SK-N-MC (cell line): ENCODE results near the gene GJA1.
"Not testable (repeated sequence)": the region's sequence is repeated elsewhere in the genome, so short reads cannot be mapped to it uniquely, and the experiment has no call there.

Experiments
- DNase-seq: peaks from one replicate; pipeline ENCODE4 v3.0.0-alpha.2; 2011; ENCODE audit warnings: low read depth, low spot score
- H3K27ac ChIP-seq: fragments of 200-600 bp; sonication (generic); 2 replicates; pipeline ENCODE4 v1.5.1; 2016; ENCODE audit warnings: mixed run types
- H3K36me3 ChIP-seq: fragments of 200-600 bp; sonication (generic); 2 replicates; pipeline ENCODE4 v1.6.1; 2017; ENCODE audit warnings: antibody characterized with exemption, low read length, mixed read lengths; ENCODE audit not compliant: insufficient read depth
- H3K4me3 ChIP-seq: fragments of 200-600 bp; sonication (generic); 2 replicates; pipeline ENCODE4 v1.5.1; 2016
- H3K9ac ChIP-seq: fragments of 200-600 bp; sonication (generic); 2 replicates; pipeline ENCODE4 v1.8.0; 2017; ENCODE audit warnings: mixed run types, mixed read lengths; ENCODE audit not compliant: insufficient read length
- H3K9me3 ChIP-seq: fragments of 200-600 bp; sonication (generic); 2 replicates; pipeline ENCODE4 v1.6.1; 2017; ENCODE audit warnings: low read depth, mild to moderate bottlenecking, antibody characterized with exemption, low read length, moderate library complexity, mixed read lengths
- EZH2 ChIP-seq: fragments of 200-600 bp; sonication (generic); IDR thresholded peaks from one replicate; pipeline ENCODE4 v1.6.1; 2017; ENCODE audit warnings: antibody characterized with exemption
- FOXP2 ChIP-seq: optimal IDR thresholded peaks from 2 replicates; pipeline ENCODE3; 2011; ENCODE audit warnings: mild to moderate bottlenecking, moderate library complexity; ENCODE audit not compliant: insufficient read depth; ENCODE audit errors: extremely low read length, control extremely low read depth
- POLR2AphosphoS5 ChIP-seq: IDR thresholded peaks from 2 replicates; pipeline ENCODE4 v1.6.1; 2012; ENCODE audit warnings: mild to moderate bottlenecking, low read depth, low read length, borderline replicate concordance

GJA1 gene

DNA sequence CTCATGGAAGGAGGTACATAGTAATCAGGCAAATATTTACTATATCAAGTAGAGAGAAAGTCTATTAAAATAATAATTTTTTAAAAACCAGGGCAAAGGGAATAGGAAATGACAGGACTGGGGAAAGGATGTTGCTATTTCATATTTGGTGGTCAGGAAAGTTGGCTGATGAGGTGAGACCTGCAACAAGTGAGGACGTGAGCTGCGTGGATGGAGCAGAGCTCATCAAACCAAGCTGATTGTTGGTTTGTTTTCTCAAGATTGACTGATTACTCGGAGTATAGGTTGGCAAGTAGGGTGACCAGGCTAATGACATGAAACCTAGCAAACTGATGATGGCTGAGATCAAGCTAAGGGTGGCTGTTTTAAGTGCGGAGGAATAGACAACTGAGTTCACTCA, 6.0 kb downstream of the GJA1 start:
- no peak for TF ChIP-seq POLR2AphosphoS5
- no peak for TF ChIP-seq EZH2
- no peak for TF ChIP-seq FOXP2
- no peak overlapping the region for H3K9ac ChIP-seq
- H3K36me3 ChIP-seq: peaks cover 28% of the 10 kb centered on the region

GRCh38 chr6:121442576-121442975, 7.1 kb downstream of the GJA1 start:
- no peak overlapping the region for H3K9ac ChIP-seq
- H3K27ac ChIP-seq: no peak overlapping the region
- H3K9me3 ChIP-seq: no peaks in the 10 kb centered on the region
- no peak for DNase-seq
- no peak overlapping the region for H3K4me3 ChIP-seq
- H3K36me3 ChIP-seq: peaks cover 39% of the 10 kb centered on the region
- TF ChIP-seq POLR2AphosphoS5: no peak

More for the DNA sequence above, 6.0 kb downstream of the GJA1 start:
- Histone ChIP-seq H3K27ac (no peak overlapping the region), H3K9me3 (no peaks in the 10 kb centered on the region), H3K4me3 (no peak overlapping the region)
- DNase-seq: no peak

GRCh38 chr6:121443971-121444541, 8.6 kb downstream of the GJA1 start:
- no peak for DNase-seq
- no peak overlapping the region for H3K27ac ChIP-seq
- H3K9me3 ChIP-seq: no peaks in the 10 kb centered on the region
- H3K9ac ChIP-seq: no peak overlapping the region
- TF ChIP-seq EZH2 (no peak), POLR2AphosphoS5 (no peak), FOXP2 (no peak)
- H3K4me3 ChIP-seq: no peak overlapping the region
- peaks cover 53% of the 10 kb centered on the region for H3K36me3 ChIP-seq

DNA sequence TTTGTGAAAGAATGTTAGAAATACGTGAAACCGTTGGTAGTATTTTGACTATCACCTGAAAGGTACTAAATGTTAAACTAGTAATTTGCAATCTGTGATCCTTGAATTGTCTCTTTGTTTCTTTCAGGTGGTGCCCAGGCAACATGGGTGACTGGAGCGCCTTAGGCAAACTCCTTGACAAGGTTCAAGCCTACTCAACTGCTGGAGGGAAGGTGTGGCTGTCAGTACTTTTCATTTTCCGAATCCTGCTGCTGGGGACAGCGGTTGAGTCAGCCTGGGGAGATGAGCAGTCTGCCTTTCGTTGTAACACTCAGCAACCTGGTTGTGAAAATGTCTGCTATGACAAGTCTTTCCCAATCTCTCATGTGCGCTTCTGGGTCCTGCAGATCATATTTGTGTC, 11.3 kb downstream of the GJA1 start:
- H3K27ac ChIP-seq, H3K9me3 ChIP-seq, H3K4me3 ChIP-seq, H3K9ac ChIP-seq, DNase-seq: not testable (repeated sequence)
- H3K36me3 ChIP-seq: peaks cover 62% of the 10 kb centered on the region

DNA sequence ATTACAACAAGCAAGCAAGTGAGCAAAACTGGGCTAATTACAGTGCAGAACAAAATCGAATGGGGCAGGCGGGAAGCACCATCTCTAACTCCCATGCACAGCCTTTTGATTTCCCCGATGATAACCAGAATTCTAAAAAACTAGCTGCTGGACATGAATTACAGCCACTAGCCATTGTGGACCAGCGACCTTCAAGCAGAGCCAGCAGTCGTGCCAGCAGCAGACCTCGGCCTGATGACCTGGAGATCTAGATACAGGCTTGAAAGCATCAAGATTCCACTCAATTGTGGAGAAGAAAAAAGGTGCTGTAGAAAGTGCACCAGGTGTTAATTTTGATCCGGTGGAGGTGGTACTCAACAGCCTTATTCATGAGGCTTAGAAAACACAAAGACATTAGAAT, 12.3 kb downstream of the GJA1 start:
- peaks cover 62% of the 10 kb centered on the region for H3K36me3 ChIP-seq
- H3K27ac ChIP-seq, DNase-seq: not testable (repeated sequence)

GRCh38 chr6:121448528-121448927, 13.1 kb downstream of the GJA1 start:
- DNase-seq, H3K9me3 ChIP-seq, H3K27ac ChIP-seq, H3K9ac ChIP-seq, H3K4me3 ChIP-seq: not testable (repeated sequence)
- H3K36me3 ChIP-seq: peaks cover 62% of the 10 kb centered on the region

More for the DNA sequence above, 12.3 kb downstream of the GJA1 start:
- H3K4me3 ChIP-seq, H3K9ac ChIP-seq, H3K9me3 ChIP-seq: not testable (repeated sequence)

GRCh38 chr6:121449331-121449730, 13.9 kb downstream of the GJA1 start:
- TF ChIP-seq POLR2AphosphoS5 (no peak), EZH2 (no peak), FOXP2 (no peak)
- Histone ChIP-seq H3K9me3 (no peaks in the 10 kb centered on the region), H3K9ac (no peak overlapping the region), H3K27ac (no peak overlapping the region), H3K4me3 (no peak overlapping the region), H3K36me3 (peaks cover 54% of the 10 kb centered on the region)
- DNase-seq: no peak

GRCh38 chr6:121450242-121450641, 14.8 kb downstream of the GJA1 start:
- Histone ChIP-seq H3K9ac (no peak overlapping the region), H3K4me3 (no peak overlapping the region), H3K27ac (no peak overlapping the region), H3K36me3 (peaks cover 45% of the 10 kb centered on the region), H3K9me3 (no peaks in the 10 kb centered on the region)
- TF ChIP-seq EZH2: no peak
- no peak for TF ChIP-seq POLR2AphosphoS5
- no peak for TF ChIP-seq FOXP2
- no peak for DNase-seq

DNA sequence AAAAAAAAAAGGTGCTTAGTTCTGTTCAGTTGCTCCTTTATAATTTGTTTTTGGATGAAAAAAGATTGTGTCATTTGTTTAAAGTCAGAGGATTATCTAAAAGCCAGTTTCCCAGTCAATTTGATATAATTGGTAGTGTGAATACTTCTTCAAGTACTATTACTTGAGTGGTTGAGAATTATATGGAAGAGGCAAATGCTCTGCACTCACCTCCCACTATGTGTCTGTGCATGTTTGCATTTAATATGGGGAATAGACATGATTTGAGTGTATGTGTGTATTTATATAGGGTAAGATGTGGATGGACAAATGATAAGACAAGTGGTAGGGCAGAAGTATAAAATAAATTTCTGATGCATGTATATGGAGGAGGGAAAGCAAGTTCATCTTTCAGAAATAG, 15.8 kb downstream of the GJA1 start:
- Histone ChIP-seq H3K9ac (no peak overlapping the region), H3K4me3 (no peak overlapping the region), H3K27ac (no peak overlapping the region), H3K36me3 (peaks cover 39% of the 10 kb centered on the region), H3K9me3 (no peaks in the 10 kb centered on the region)
- TF ChIP-seq POLR2AphosphoS5: no peak; the same call in 1 of the 2 replicates
- TF ChIP-seq EZH2: no peak
- TF ChIP-seq FOXP2: no peak
- no peak for DNase-seq
